CD4-positive, CD25-positive, alpha-beta regulatory T cell (primary cell): ENCODE data around the gene SLC25A47. TPM values are rescaled to one million over a fixed set of nuclear protein-coding genes. Genes with fewer than 3 reads are reported as not detected.

Source experiments
- ATAC-seq, 2 donors: fragments of 150-1000 bp; cut with Tn5 transposase; one replicate each; pipeline ENCODE4 v1.10.0; 2021; ENCODE audit warnings: low read depth in 2 of 2, moderate number of reproducible peaks in 2 of 2, moderate library complexity in 1 of 2
- DNase-seq, 3 donors: peaks; one replicate each; pipeline versions ENCODE4 v3.0.0 to v3.0.0-alpha.2; 2012 to 2022; ENCODE audit warnings: mixed read lengths in 1 of 3
- H3K27ac ChIP-seq: one replicate; pipeline ENCODE4 v1.7.0; 2013; ENCODE audit warnings: mild to moderate bottlenecking, low read length; ENCODE audit not compliant: insufficient read depth, poor library complexity, severe bottlenecking
- H3K27me3 ChIP-seq: one replicate; pipeline ENCODE4 v1.7.0; 2013; ENCODE audit warnings: low read length; ENCODE audit not compliant: control insufficient read depth, insufficient read depth
- H3K36me3 ChIP-seq: one replicate; pipeline ENCODE4 v1.7.0; 2013; ENCODE audit warnings: mild to moderate bottlenecking, low read length, moderate library complexity; ENCODE audit not compliant: control insufficient read depth, insufficient read depth
- H3K4me1 ChIP-seq: 2 replicates; pipeline ENCODE4 v1.7.0; 2013; ENCODE audit warnings: mild to moderate bottlenecking, low read length; ENCODE audit not compliant: insufficient read depth, control insufficient read depth, poor library complexity, severe bottlenecking
- H3K4me3 ChIP-seq: one replicate; pipeline ENCODE4 v1.7.0; 2013; ENCODE audit warnings: low read depth, mild to moderate bottlenecking, low read length, moderate library complexity
- H3K9me3 ChIP-seq, 2 experiments: 1 replicate in 1 of 2; 2 replicates in 1 of 2; pipeline ENCODE4 v1.7.0; 2013; ENCODE audit warnings: low read length in 2 of 2, mild to moderate bottlenecking in 1 of 2, moderate library complexity in 1 of 2; ENCODE audit not compliant: control insufficient read depth in 2 of 2
- H3K27ac Mint-ChIP-seq, 3 donors: one replicate each; pipeline ENCODE4 v1.8.0; 2020 to 2022; ENCODE audit warnings: mild to moderate bottlenecking in 3 of 3, mixed read lengths in 3 of 3, moderate library complexity in 2 of 3
- H3K27me3 Mint-ChIP-seq: one replicate; pipeline ENCODE4 v1.8.0; 2022; ENCODE audit warnings: mild to moderate bottlenecking, mixed read lengths
- H3K36me3 Mint-ChIP-seq: one replicate; pipeline ENCODE4 v1.8.0; 2020; ENCODE audit warnings: mixed read lengths
- H3K4me1 Mint-ChIP-seq, 4 donors: one replicate each; pipeline ENCODE4 v1.8.0; 2020 to 2022; ENCODE audit warnings: mixed read lengths in 4 of 4, mild to moderate bottlenecking in 1 of 4
- H3K4me3 Mint-ChIP-seq, 4 donors: one replicate each; pipeline ENCODE4 v1.8.0; 2020 to 2022; ENCODE audit warnings: mild to moderate bottlenecking in 4 of 4, mixed read lengths in 4 of 4, moderate library complexity in 3 of 4
- H3K9me3 Mint-ChIP-seq, 7 donors: one replicate each; pipeline ENCODE4 v1.8.0; 2020 to 2022; ENCODE audit warnings: mixed read lengths in 7 of 7, mild to moderate bottlenecking in 3 of 7, moderate library complexity in 2 of 7
- polyA plus RNA-seq, 4 donors: library from polyadenylated mRNA; unstranded; fragments of 300-500 nt; fragmentation: Illumina TruSeq; gene quantifications; one replicate each; pipeline ENCODE4 v1.2.3, GENCODE V29; 2021
- total RNA-seq: library from RNA; stranded (reverse); gene quantifications from one replicate; pipeline ENCODE4 v1.2.3, GENCODE V29; 2022

Gene SLC25A47
- total and polyA plus RNA-seq, 5 donors from 2014 or later = not detected

DNA sequence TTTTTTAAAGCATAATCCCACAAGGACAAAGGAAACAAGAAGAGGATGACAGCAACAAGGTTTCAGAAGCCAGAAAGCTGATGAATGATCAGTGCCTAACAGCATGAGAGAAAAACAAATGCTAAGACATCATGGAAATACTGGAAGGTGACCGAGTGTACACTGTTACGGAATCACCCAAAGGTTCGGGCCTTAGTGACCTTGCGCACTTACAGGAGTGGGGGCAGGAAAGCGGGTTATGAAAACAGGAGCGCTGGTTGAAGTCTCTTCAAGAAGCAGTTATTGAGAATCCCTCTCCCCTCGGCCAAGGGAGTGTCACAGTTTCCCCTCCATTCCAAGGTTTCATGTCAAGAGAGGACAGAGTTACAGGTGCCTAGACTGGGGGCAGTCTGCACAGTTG is 42.6 kb downstream of the SLC25A47 start:
- no peaks in the 10 kb centered on the region for H3K27me3 ChIP-seq
- no peaks in the 10 kb centered on the region for H3K4me1 ChIP-seq
- H3K36me3 Mint-ChIP-seq = peaks cover 41% of the 10 kb centered on the region
- ATAC-seq (no peak), DNase-seq (no peak)
- H3K4me3 Mint-ChIP-seq = no peak overlapping the region
- H3K27ac ChIP-seq = no peak overlapping the region
- H3K4me1 Mint-ChIP-seq = peaks cover 0 to 2% (median 0%) of the 10 kb centered on the region in 4 donors
- no peak overlapping the region for H3K4me3 ChIP-seq
- no peak overlapping the region for H3K27ac Mint-ChIP-seq
- no peaks in the 10 kb centered on the region for H3K9me3 Mint-ChIP-seq
- H3K36me3 ChIP-seq = peaks cover 42% of the 10 kb centered on the region
- H3K27me3 Mint-ChIP-seq = no peaks in the 10 kb centered on the region
- H3K9me3 ChIP-seq = no peaks in the 10 kb centered on the region

DNA sequence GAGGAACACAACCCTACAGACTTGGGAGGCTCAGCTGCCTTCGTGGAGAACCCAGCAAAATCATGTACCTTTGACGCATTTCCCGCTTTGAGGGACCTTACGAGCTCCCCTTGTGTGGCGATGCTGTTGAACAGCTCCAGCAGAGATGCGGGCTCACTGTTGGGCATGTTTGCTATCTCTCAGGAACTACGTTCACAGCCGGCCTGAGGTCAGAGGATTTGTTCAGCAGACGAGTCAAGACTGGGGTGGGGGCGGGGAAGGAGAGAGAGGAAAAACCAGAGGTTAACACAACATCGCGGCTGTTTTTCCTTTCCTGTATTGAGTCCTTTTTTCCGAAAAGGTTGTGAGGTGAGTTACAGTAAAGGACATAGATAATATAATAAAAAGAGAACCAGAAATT is 45.9 kb downstream of the SLC25A47 start:
- no peaks in the 10 kb centered on the region for H3K27me3 Mint-ChIP-seq
- H3K27ac ChIP-seq = no peak overlapping the region
- H3K4me1 ChIP-seq = no peaks in the 10 kb centered on the region
- H3K36me3 Mint-ChIP-seq = peaks cover 37% of the 10 kb centered on the region
- no peaks in the 10 kb centered on the region for H3K27me3 ChIP-seq
- no peak overlapping the region for H3K4me3 ChIP-seq
- H3K4me1 Mint-ChIP-seq = peaks cover 0 to 8% (median 6%) of the 10 kb centered on the region in 4 donors
- DNase-seq = no peak
- ATAC-seq = no peak
- H3K27ac Mint-ChIP-seq = no peak overlapping the region
- H3K4me3 Mint-ChIP-seq = no peak overlapping the region
- no peaks in the 10 kb centered on the region for H3K9me3 Mint-ChIP-seq
- H3K9me3 ChIP-seq = no peaks in the 10 kb centered on the region
- peaks cover 27% of the 10 kb centered on the region for H3K36me3 ChIP-seq

DNA sequence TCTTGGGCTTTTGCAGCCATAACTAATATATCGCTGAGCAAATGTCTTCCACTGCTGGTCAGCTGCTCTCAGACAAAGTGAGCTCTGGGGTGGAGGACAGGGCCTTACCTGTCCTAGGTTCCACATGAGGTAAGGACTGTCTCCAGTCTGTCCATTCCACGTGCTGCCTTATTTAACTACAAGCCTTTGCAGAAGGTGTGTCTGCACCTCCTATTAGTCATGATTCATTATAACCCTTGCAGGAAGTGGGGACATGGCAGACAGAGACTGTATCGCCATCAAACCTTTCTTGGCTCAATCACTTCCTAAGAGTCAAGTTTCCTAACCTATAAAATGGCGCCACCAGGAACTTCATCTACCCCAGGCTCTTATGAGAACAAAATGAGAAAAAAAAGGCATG is 46.9 kb downstream of the SLC25A47 start:
- Mint-ChIP-seq H3K27ac (no peak overlapping the region), H3K27me3 (no peaks in the 10 kb centered on the region)
- ATAC-seq = no peak

GRCh38 chr14:100371773-100372172 is 48.6 kb downstream of the SLC25A47 start:
- Histone ChIP-seq H3K9me3 (no peaks in the 10 kb centered on the region), H3K27me3 (no peaks in the 10 kb centered on the region), H3K27ac (no peak overlapping the region), H3K4me1 (peaks cover 12% of the 10 kb centered on the region), H3K4me3 (no peak overlapping the region), H3K36me3 (peaks cover 9% of the 10 kb centered on the region)
- Mint-ChIP-seq H3K27ac (peak overlapping the region in 1 of 3 donors; percentile 25), H3K27me3 (no peaks in the 10 kb centered on the region), H3K4me3 (no peak overlapping the region), H3K4me1 (peaks cover 16 to 36% (median 20%) of the 10 kb centered on the region in 4 donors), H3K36me3 (peaks cover 26% of the 10 kb centered on the region), H3K9me3 (no peaks in the 10 kb centered on the region)
- no peak for DNase-seq
- ATAC-seq = no peak

More for the DNA sequence above, 46.9 kb downstream of the SLC25A47 start:
- Mint-ChIP-seq H3K9me3 (no peaks in the 10 kb centered on the region), H3K4me1 (peaks cover 6 to 18% (median 12%) of the 10 kb centered on the region in 4 donors), H3K4me3 (no peak overlapping the region), H3K36me3 (peaks cover 33% of the 10 kb centered on the region)
- DNase-seq = peak in 1 of 3 donors; percentile 38
- peaks cover 2% of the 10 kb centered on the region for H3K4me1 ChIP-seq
- no peaks in the 10 kb centered on the region for H3K27me3 ChIP-seq
- no peak overlapping the region for H3K27ac ChIP-seq
- H3K36me3 ChIP-seq = peaks cover 22% of the 10 kb centered on the region
- no peak overlapping the region for H3K4me3 ChIP-seq
- no peaks in the 10 kb centered on the region for H3K9me3 ChIP-seq

GRCh38 chr14:100372357-100373048 is 49.4 kb downstream of the SLC25A47 start:
- Mint-ChIP-seq H3K4me3 (peak overlapping the region in 1 of 4 donors; percentile 27), H3K4me1 (peaks cover 20 to 43% (median 25%) of the 10 kb centered on the region in 4 donors)
- H3K27ac ChIP-seq = no peak overlapping the region

GRCh38 chr14:100374270-100374669 is 51.1 kb downstream of the SLC25A47 start:
- H3K27me3 ChIP-seq = no peaks in the 10 kb centered on the region
- Mint-ChIP-seq H3K36me3 (peaks cover 10% of the 10 kb centered on the region), H3K27ac (peak overlapping the region in 2 of 3 donors; percentile 39 to 55), H3K27me3 (no peaks in the 10 kb centered on the region), H3K4me1 (peaks cover 20 to 53% (median 29%) of the 10 kb centered on the region in 4 donors), H3K4me3 (peak overlapping the region; percentile 92 to 98 (median 96)), H3K9me3 (peaks cover 0 to 2% (median 0%) of the 10 kb centered on the region in 7 donors)
- H3K4me1 ChIP-seq = peaks cover 24% of the 10 kb centered on the region
- no peak for ATAC-seq
- no peak overlapping the region for H3K27ac ChIP-seq
- H3K4me3 ChIP-seq = peak overlapping the region; percentile 91
- peak in 1 of 3 donors; percentile 11 for DNase-seq
- H3K36me3 ChIP-seq = peaks cover 5% of the 10 kb centered on the region
- H3K9me3 ChIP-seq = no peaks in the 10 kb centered on the region

More at GRCh38 chr14:100372357-100373048, 49.4 kb downstream of the SLC25A47 start:
- ATAC-seq (no peak), DNase-seq (no peak)
- no peak overlapping the region for H3K4me3 ChIP-seq
- H3K9me3 Mint-ChIP-seq = peaks cover 0 to 2% (median 0%) of the 10 kb centered on the region in 7 donors
- no peaks in the 10 kb centered on the region for H3K27me3 ChIP-seq
- H3K4me1 ChIP-seq = peaks cover 20% of the 10 kb centered on the region
- no peaks in the 10 kb centered on the region for H3K27me3 Mint-ChIP-seq
- H3K9me3 ChIP-seq = no peaks in the 10 kb centered on the region
- peaks cover 8% of the 10 kb centered on the region for H3K36me3 ChIP-seq
- no peak overlapping the region for H3K27ac Mint-ChIP-seq
- peaks cover 22% of the 10 kb centered on the region for H3K36me3 Mint-ChIP-seq

DNA sequence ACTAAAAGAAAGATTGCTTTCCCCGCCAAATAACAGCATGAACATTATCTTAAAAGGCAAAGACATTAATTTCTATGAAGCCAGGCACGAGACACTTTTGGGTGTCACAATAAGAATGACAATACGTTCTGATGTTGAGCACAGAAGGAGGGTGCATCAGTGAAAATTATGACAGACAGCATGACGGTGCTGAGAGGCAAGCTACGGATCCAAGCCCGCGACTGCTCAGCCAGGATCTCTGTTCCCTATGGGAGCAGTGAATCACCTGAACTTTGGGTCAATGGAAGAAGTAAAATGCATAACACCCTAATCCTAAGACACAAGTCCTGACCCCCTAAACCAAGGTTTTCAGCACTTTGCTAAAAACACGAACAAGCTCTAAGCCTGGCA is 51.7 kb downstream of the SLC25A47 start:
- Histone ChIP-seq H3K27me3 (no peaks in the 10 kb centered on the region), H3K4me3 (peak overlapping the region; percentile 91), H3K36me3 (peaks cover 5% of the 10 kb centered on the region), H3K4me1 (peaks cover 24% of the 10 kb centered on the region), H3K9me3 (no peaks in the 10 kb centered on the region), H3K27ac (no peak overlapping the region)
- Mint-ChIP-seq H3K4me1 (peaks cover 20 to 54% (median 29%) of the 10 kb centered on the region in 4 donors), H3K9me3 (peaks cover 0 to 2% (median 0%) of the 10 kb centered on the region in 7 donors), H3K27ac (peak overlapping the region; percentile 43 to 89 (median 55)), H3K4me3 (peak overlapping the region; percentile 92 to 98 (median 96)), H3K27me3 (no peaks in the 10 kb centered on the region), H3K36me3 (peaks cover 9% of the 10 kb centered on the region)
- DNase-seq = no peak
- no peak for ATAC-seq
